ENCODE data around the gene GFOD1.

The GFOD1 gene

GRCh38 chr6:13486679-13487121 is 700 bp downstream of the GFOD1 start:
- Histone ChIP-seq H3K27me3 (ENCODE audit: control insufficient read depth, insufficient read depth, low read length, poor library complexity, severe bottlenecking) (peaks cover 56% of the 10 kb centered on the region), H3K4me1 (ENCODE audit: control insufficient read depth, insufficient read depth, low read length) (no peaks in the 10 kb centered on the region), H3K36me3 (ENCODE audit: control insufficient read depth, insufficient read depth, low read length) (no peaks in the 10 kb centered on the region), H3K9me3 (ENCODE audit: control insufficient read depth, low read length) (no peaks in the 10 kb centered on the region), H3K27ac (ENCODE audit: insufficient read depth, low read depth, low read length, poor library complexity, severe bottlenecking) (no peak overlapping the region), H3K4me3 (ENCODE audit: insufficient read depth, low read depth, low read length) (peak overlapping the region; percentile 69)
- 0 to 1% methylated on average over 39 of the region's 39 CpGs for WGBS, 2 experiments

- WGBS, 2 experiments, result 0% methylated on average over 38 of the region's 38 CpGs
- peak overlapping the region; percentile 69 for H3K4me3 ChIP-seq (ENCODE audit: insufficient read depth, low read depth, low read length)
- peaks cover 56% of the 10 kb centered on the region for H3K27me3 ChIP-seq (ENCODE audit: control insufficient read depth, insufficient read depth, low read length, poor library complexity, severe bottlenecking)
- no peaks in the 10 kb centered on the region for H3K4me1 ChIP-seq (ENCODE audit: control insufficient read depth, insufficient read depth, low read length)
- no peaks in the 10 kb centered on the region for H3K9me3 ChIP-seq (ENCODE audit: control insufficient read depth, low read length)
- no peak overlapping the region for H3K27ac ChIP-seq (ENCODE audit: insufficient read depth, low read depth, low read length, poor library complexity, severe bottlenecking)
- no peaks in the 10 kb centered on the region for H3K36me3 ChIP-seq (ENCODE audit: control insufficient read depth, insufficient read depth, low read length)
Observed at GRCh38 chr6:13485923-13486562, 1.4 kb downstream of the GFOD1 start.

- WGBS, 2 experiments, result 55 to 75% methylated on average over 4 of the region's 4 CpGs
- H3K4me3 ChIP-seq (ENCODE audit: insufficient read depth, low read depth, low read length), result peak overlapping the region; percentile 69
- peaks cover 56% of the 10 kb centered on the region for H3K27me3 ChIP-seq (ENCODE audit: control insufficient read depth, insufficient read depth, low read length, poor library complexity, severe bottlenecking)
- no peaks in the 10 kb centered on the region for H3K4me1 ChIP-seq (ENCODE audit: control insufficient read depth, insufficient read depth, low read length)
- H3K27ac ChIP-seq (ENCODE audit: insufficient read depth, low read depth, low read length, poor library complexity, severe bottlenecking), result no peak overlapping the region
- no peaks in the 10 kb centered on the region for H3K9me3 ChIP-seq (ENCODE audit: control insufficient read depth, low read length)
- no peaks in the 10 kb centered on the region for H3K36me3 ChIP-seq (ENCODE audit: control insufficient read depth, insufficient read depth, low read length)
Observed at GRCh38 chr6:13485303-13485702, 2.1 kb downstream of the GFOD1 start.

- 91 to 99% methylated on average over 2 to 3 of the region's 3 CpGs for WGBS, 2 experiments
Observed at GRCh38 chr6:13484827-13485226, 2.6 kb downstream of the GFOD1 start.

GRCh38 chr6:13484138-13484708 is 3.2 kb downstream of the GFOD1 start:
- 88 to 95% methylated on average over 6 of the region's 6 CpGs for WGBS, 2 experiments
- peaks cover 50% of the 10 kb centered on the region for H3K27me3 ChIP-seq (ENCODE audit: control insufficient read depth, insufficient read depth, low read length, poor library complexity, severe bottlenecking)
- no peaks in the 10 kb centered on the region for H3K9me3 ChIP-seq (ENCODE audit: control insufficient read depth, low read length)
- H3K4me3 ChIP-seq (ENCODE audit: insufficient read depth, low read depth, low read length), result no peak overlapping the region
- no peaks in the 10 kb centered on the region for H3K36me3 ChIP-seq (ENCODE audit: control insufficient read depth, insufficient read depth, low read length)
- H3K4me1 ChIP-seq (ENCODE audit: control insufficient read depth, insufficient read depth, low read length), result no peaks in the 10 kb centered on the region
- H3K27ac ChIP-seq (ENCODE audit: insufficient read depth, low read depth, low read length, poor library complexity, severe bottlenecking), result no peak overlapping the region

More at GRCh38 chr6:13484827-13485226, 2.6 kb downstream of the GFOD1 start:
- Histone ChIP-seq H3K4me1 (ENCODE audit: control insufficient read depth, insufficient read depth, low read length) (no peaks in the 10 kb centered on the region), H3K27ac (ENCODE audit: insufficient read depth, low read depth, low read length, poor library complexity, severe bottlenecking) (no peak overlapping the region), H3K4me3 (ENCODE audit: insufficient read depth, low read depth, low read length) (peak overlapping the region; percentile 69), H3K36me3 (ENCODE audit: control insufficient read depth, insufficient read depth, low read length) (no peaks in the 10 kb centered on the region), H3K27me3 (ENCODE audit: control insufficient read depth, insufficient read depth, low read length, poor library complexity, severe bottlenecking) (peaks cover 56% of the 10 kb centered on the region), H3K9me3 (ENCODE audit: control insufficient read depth, low read length) (no peaks in the 10 kb centered on the region)

- WGBS, 2 experiments, result 94% methylated on average over 6 of the region's 6 CpGs
- H3K4me1 ChIP-seq (ENCODE audit: control insufficient read depth, insufficient read depth, low read length), result no peaks in the 10 kb centered on the region
- H3K9me3 ChIP-seq (ENCODE audit: control insufficient read depth, low read length), result no peaks in the 10 kb centered on the region
- no peaks in the 10 kb centered on the region for H3K36me3 ChIP-seq (ENCODE audit: control insufficient read depth, insufficient read depth, low read length)
- no peak overlapping the region for H3K27ac ChIP-seq (ENCODE audit: insufficient read depth, low read depth, low read length, poor library complexity, severe bottlenecking)
- H3K4me3 ChIP-seq (ENCODE audit: insufficient read depth, low read depth, low read length), result no peak overlapping the region
- H3K27me3 ChIP-seq (ENCODE audit: control insufficient read depth, insufficient read depth, low read length, poor library complexity, severe bottlenecking), result peaks cover 20% of the 10 kb centered on the region
Observed at GRCh38 chr6:13480631-13481501, 6.5 kb downstream of the GFOD1 start.

- Histone ChIP-seq H3K4me3 (ENCODE audit: insufficient read depth, low read depth, low read length) (no peak overlapping the region), H3K36me3 (ENCODE audit: control insufficient read depth, insufficient read depth, low read length) (no peaks in the 10 kb centered on the region), H3K27me3 (ENCODE audit: control insufficient read depth, insufficient read depth, low read length, poor library complexity, severe bottlenecking) (peaks cover 11% of the 10 kb centered on the region), H3K9me3 (ENCODE audit: control insufficient read depth, low read length) (no peaks in the 10 kb centered on the region), H3K27ac (ENCODE audit: insufficient read depth, low read depth, low read length, poor library complexity, severe bottlenecking) (no peak overlapping the region), H3K4me1 (ENCODE audit: control insufficient read depth, insufficient read depth, low read length) (no peaks in the 10 kb centered on the region)
- WGBS, 2 experiments, result 93 to 94% methylated on average over 4 of the region's 4 CpGs
Observed at GRCh38 chr6:13479971-13480434, 7.4 kb downstream of the GFOD1 start.

GRCh38 chr6:13479206-13479800 is 8.1 kb downstream of the GFOD1 start:
- Histone ChIP-seq H3K27ac (ENCODE audit: insufficient read depth, low read depth, low read length, poor library complexity, severe bottlenecking) (no peak overlapping the region), H3K36me3 (ENCODE audit: control insufficient read depth, insufficient read depth, low read length) (no peaks in the 10 kb centered on the region), H3K9me3 (ENCODE audit: control insufficient read depth, low read length) (no peaks in the 10 kb centered on the region), H3K4me1 (ENCODE audit: control insufficient read depth, insufficient read depth, low read length) (no peaks in the 10 kb centered on the region), H3K27me3 (ENCODE audit: control insufficient read depth, insufficient read depth, low read length, poor library complexity, severe bottlenecking) (peaks cover 4% of the 10 kb centered on the region), H3K4me3 (ENCODE audit: insufficient read depth, low read depth, low read length) (no peak overlapping the region)
- 84 to 95% methylated on average over 2 of the region's 2 CpGs for WGBS, 2 experiments

GRCh38 chr6:13478525-13478966 is 8.9 kb downstream of the GFOD1 start:
- H3K27me3 ChIP-seq (ENCODE audit: control insufficient read depth, insufficient read depth, low read length, poor library complexity, severe bottlenecking), result no peaks in the 10 kb centered on the region
- H3K36me3 ChIP-seq (ENCODE audit: control insufficient read depth, insufficient read depth, low read length), result no peaks in the 10 kb centered on the region
- H3K9me3 ChIP-seq (ENCODE audit: control insufficient read depth, low read length), result no peaks in the 10 kb centered on the region
- H3K4me3 ChIP-seq (ENCODE audit: insufficient read depth, low read depth, low read length), result no peak overlapping the region
- no peaks in the 10 kb centered on the region for H3K4me1 ChIP-seq (ENCODE audit: control insufficient read depth, insufficient read depth, low read length)
- 87 to 91% methylated on average over 5 of the region's 5 CpGs for WGBS, 2 experiments
- H3K27ac ChIP-seq (ENCODE audit: insufficient read depth, low read depth, low read length, poor library complexity, severe bottlenecking), result no peak overlapping the region

- H3K27ac ChIP-seq (ENCODE audit: insufficient read depth, low read depth, low read length, poor library complexity, severe bottlenecking), result no peak overlapping the region
- 88 to 95% methylated on average over 2 to 3 of the region's 3 CpGs for WGBS, 2 experiments
- H3K4me1 ChIP-seq (ENCODE audit: control insufficient read depth, insufficient read depth, low read length), result peaks cover 9% of the 10 kb centered on the region
- no peak overlapping the region for H3K4me3 ChIP-seq (ENCODE audit: insufficient read depth, low read depth, low read length)
- no peaks in the 10 kb centered on the region for H3K27me3 ChIP-seq (ENCODE audit: control insufficient read depth, insufficient read depth, low read length, poor library complexity, severe bottlenecking)
- no peaks in the 10 kb centered on the region for H3K36me3 ChIP-seq (ENCODE audit: control insufficient read depth, insufficient read depth, low read length)
- H3K9me3 ChIP-seq (ENCODE audit: control insufficient read depth, low read length), result no peaks in the 10 kb centered on the region
Observed at GRCh38 chr6:13474787-13475186, 12.6 kb downstream of the GFOD1 start.
